Globus pallidus (tissue), 1 donor: Measurements from ENCODE around the gene ZNF768.
"Not testable (repeated sequence)": the region's sequence is repeated elsewhere in the genome, so short reads cannot be mapped to it uniquely, and the experiment has no call there.

ENCODE experiments used
- DNase-seq: peaks from one replicate; pipeline ENCODE4 v3.0.0-alpha.2; 2015; ENCODE audit warnings: low spot score

The ZNF768 gene

DNA sequence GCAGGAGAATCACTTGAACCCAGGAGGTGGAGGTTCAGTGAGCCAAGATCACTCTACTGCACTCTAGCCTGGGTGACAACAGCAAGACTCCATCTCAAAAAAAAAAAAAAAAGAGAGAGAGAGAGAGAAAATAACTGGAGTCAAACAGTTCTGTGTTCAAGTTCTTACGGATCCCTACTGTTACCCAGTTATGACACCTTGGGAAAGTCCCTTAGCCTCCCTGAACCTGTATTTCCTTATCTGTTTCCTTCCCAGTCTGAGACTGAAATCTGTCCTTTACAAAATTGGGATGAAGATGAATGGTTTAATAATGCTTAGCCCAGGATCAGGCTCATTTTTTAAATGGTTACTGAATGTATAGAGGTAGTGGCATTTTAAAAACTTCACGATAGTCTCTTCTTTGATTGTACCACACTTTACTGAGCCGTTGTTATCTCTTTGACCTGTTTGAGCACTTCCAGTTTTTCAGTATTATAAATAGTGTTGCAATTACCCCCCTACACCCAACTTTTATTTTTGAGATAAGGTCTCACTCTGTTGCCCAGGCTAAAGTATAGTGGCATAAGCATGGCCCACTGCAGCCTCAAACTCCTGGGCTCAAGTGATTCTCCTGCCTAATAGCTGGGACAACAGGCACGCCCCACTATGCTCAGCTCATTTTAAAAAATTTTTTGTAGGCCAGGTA is 17.1 kb downstream of the ZNF768 start:
- DNase-seq = no peak

DNA sequence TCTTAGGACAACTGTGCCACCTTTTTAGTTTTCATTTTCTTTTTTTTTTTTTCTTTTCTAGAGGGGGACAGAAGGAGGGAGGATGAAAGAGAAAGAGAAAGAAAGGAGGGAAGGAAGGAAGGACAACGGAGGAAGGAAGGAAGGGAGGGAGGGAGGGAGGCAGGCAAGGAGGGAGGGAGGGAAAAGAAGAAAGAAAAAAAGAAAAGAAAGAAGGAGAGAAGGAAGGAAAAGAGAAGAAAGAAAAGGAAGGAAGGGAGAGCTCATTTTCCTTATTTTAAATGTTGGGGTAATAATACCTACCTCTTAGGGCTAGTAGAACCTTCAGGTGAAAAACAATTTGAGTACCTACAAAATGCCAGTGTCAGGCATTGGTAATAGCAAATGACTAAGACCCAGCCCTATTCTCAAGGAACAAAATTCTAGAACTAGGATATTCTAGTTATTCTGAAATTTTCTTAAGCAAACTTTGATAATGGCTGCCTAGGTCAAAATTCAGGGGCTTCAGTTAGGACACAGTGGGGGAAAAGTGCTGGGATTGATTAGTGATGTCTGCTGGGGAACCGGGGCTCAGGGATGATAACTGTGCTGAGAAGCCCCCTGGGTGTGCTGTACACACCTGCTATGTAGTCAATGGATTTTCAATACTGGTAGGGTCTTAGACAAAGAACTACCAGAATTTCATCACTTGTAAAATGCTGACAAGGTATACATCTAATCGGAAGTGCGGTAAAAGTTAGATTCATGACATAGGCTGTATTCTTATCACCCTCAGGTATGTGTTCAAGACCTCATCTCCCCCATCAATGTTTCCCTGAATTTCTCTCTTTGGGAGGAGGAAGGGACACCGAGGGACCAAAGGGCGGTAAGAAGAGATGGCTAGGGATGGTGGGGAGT is 22.7 kb downstream of the ZNF768 start:
- DNase-seq = no peak

DNA sequence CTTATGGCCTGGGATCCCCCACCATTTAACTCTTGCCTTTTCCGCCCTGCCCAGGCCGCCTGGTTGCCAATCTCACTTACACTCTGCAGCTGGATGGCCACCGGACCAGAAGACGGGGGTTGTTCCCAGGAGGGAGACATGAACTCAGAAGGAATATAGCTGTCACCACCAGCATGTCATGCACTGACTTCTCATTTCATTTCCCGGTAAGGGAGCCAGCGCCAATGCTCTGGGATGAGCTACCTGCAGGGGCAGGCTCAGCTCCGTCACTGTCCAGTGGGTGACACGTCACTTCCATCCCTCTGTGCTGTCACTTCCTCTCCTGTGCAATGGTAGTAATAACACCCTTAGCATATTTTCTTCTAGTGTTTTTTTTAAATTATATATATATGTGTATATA is 27.1 kb downstream of the ZNF768 start:
- no peak for DNase-seq

DNA sequence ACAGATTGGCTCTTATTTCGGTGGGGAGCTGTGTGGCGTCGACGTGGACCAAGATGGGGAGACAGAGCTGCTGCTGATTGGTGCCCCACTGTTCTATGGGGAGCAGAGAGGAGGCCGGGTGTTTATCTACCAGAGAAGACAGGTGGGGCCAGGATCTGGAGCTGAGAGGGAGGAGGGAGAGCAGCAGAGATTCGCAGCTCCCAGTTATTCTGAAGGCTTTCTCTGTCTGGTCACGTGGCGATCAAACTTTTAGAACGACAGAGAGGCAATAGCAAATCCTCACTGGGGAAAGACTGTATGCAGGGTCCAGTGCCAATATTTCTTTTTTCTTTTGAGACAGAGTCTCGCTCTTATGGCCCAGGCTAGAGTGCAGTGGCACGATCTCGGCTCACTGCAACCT is 31.7 kb downstream of the ZNF768 start:
- no peak for DNase-seq

DNA sequence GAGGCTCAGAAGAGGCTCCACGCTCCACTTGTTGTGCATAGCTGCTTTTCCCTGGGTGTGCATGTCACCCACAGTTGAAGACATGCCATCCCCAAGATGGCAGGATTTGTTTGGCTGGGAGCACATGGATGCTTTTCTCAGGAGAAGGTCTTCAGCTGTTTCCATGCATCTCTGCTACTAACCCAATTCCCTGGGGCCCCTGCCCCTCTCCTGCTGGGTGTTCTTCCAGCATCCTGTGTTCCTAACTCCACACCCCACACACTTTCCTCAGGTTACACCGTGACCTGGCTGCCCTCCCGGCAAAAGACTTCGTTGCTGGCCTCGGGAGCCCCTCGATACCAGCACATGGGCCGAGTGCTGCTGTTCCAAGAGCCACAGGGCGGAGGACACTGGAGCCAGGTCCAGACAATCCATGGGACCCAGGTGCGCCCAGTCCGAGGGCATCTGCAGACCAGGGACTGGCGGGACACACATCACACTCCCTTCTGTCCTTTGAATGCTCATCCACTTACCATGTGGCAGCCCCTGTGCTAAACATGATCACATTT is 32.4 kb downstream of the ZNF768 start:
- DNase-seq = no peak

DNA sequence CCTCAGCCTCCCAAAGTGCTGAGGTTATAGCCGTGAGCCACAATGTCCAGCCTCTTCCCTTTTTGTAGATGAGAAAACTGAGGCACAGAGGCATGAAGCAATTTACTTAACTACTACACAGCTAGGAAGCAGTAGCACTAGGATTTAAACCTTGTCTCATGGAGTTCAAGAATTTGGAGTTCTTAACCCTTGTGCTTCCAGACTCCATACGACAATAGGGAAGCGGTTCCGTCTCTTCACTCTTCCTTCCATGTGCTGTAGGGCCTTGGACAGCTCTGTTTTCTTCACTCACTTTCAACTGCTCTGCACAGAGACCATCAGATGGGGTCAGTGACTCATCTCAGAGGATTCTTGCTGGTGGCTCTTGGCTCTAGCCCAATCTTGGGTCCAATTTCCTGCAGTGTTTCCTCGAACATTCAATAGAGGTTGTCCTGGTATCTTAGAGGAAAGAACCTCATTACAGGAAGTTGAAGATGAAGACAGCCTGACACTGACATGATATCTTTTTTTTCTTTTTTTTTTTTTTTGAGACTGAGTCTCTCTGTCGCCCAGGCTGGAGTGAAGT is 34.5 kb downstream of the ZNF768 start:
- DNase-seq = no peak

DNA sequence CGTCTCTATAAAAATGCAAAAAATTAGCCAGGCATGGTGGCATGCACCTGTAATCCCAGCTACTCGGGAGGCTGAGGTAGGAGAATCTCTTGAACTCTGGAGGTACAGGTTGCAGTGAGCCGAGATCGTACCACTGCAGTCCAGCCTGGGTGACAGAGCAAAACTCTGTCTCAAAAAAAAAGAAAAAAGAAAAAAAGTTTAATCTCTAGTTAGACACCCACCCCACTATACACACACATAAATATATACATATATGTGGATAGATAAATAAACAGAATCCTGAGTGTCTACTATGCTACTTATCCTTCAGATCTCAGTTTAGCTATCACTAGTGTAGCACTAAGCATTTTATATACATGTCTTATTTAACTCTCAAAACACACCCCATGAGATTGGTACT is 35.1 kb downstream of the ZNF768 start:
- DNase-seq = no peak

DNA sequence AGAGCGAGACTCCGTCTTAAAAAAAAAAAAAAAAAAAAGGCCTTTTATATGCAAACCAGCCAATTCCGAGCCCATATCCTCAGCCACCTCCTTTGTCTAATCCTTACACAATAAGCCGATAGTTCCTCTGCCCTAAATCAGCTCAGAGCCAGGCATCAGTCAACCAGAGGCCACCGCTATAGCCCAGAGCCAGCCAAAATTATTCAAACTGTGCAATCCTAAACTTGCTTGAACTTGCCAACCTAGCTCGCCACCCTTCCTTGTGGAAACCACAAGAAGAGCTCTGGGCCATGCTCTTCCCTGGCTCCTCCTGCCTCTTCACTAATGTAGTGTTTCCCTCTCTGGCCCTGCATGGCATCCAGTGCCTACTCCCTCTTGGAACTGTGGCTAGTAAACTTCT is 36.2 kb downstream of the ZNF768 start:
- DNase-seq = peak; percentile 26

DNA sequence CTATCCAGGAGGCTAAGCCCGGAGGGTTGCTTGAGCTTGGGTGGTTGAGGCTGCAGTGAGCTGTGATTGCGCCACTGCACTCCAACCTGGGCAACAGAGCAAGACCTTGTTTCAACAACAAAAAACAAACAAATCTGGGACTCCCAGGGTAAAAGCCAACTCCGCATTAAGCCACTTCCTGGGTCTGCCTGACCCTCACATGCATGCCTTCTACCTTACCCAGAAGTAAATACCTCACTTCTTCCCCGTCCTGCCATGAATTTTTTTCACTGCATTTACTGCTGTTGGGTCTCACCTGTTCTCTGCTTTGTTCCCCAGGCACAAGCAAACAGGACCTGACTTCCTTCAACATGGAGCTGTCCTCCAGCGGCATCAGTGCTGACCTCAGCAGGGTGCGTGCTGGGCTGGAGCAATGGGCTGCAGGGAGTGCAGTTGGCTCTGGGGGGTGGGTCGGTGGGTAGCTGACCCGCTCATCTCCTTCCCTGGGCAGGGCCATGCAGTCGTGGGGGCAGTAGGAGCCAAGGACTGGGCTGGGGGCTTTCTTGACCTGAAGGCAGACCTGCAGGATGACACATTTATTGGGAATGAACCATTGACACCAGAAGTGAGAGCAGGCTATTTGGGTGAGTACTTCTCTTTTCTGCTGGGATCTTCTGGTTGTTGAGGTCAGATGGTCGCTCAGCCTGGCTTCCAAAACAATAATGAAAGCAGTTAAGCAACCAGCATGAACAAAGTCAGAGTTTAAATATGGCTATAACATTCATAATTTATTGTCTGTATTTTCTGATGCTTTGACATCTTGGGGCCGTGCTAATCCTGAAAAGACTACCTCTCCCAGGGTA is 37.4 kb downstream of the ZNF768 start:
- no peak for DNase-seq

DNA sequence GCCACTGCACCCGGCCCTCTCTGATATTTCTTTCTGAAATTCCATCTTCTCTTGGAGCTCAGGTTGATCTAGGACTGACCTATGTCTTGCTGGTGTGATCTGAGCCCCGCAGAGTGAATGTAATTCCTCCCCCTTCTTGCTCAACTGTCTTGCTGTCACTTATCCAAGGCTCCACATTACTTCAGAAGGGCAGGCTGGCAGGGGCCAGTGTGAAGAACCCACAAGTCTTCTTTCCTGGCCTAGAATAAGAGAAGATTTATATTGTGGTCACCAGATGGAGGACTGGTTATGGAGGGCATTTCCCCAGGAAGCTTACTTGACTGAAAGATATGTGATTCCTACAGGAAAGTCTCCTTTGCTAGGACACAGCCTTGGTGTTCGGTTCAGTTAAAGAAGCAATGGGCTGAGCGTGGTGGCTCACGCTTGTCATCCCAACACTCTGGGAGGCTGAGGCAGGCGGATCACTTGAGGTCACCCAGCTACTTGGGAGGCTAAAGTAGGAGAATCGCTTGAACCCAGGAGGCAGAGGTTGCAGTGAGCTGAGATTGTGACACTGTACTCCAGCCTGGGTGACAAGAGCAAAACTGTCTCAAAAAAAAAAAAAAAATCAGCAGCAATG is 40.4 kb downstream of the ZNF768 start:
- DNase-seq = no peak

DNA sequence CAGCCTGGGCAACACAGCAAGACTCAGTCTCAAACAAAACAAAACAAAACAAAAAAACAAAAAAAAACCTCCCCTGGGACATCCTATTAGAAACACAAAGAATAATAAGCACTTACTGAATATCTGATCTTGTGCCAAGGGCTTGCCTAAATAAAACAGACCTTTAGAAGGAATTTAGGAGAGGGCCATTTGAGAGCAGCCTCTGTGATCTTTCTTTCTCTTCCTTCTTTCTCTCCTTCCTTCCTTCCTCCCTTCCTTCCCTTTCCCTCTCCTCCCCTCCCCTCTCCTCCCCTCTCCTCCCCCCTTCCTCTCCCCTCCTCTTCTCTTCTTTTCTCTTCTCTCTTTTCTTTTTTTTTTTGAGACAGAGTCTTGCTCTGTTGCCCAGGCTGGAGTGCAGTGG is 41.5 kb downstream of the ZNF768 start:
- DNase-seq = no peak

DNA sequence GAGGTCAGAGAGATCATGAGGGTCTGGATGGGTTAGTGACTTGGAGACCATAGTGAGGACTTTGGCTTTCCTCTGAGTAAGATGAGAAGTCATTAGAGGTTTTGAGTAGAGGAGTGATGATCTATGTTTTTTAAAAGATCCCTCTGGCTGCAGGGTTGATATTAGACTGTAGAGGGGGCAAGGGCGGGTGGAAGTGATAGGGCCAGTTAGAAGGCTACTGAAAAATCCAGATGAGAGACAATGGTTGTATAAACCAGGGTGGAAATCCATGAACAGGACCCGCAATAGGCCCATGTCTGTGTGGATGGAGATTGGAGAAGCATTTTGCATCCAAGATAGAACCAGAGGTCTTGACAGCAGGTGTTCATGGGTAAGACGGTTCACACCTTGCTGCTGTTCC is 44.0 kb downstream of the ZNF768 start:
- DNase-seq = no peak

DNA sequence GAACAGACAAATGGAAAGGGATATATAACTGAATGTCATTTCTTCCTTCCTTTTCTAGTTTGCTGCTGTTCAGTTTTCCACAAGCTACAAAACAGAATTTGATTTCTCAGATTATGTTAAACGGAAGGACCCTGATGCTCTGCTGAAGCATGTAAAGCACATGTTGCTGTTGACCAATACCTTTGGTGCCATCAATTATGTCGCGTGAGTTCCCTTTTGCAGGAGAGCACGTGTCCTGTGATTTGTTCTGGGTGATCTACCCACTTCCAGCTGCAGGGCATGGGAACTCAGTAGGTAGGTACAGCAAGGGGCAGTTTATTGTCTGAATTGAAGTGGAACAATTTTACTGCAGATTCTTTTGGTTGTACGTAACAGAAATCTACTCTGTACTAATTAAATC is 45.0 kb downstream of the ZNF768 start:
- DNase-seq = no peak

DNA sequence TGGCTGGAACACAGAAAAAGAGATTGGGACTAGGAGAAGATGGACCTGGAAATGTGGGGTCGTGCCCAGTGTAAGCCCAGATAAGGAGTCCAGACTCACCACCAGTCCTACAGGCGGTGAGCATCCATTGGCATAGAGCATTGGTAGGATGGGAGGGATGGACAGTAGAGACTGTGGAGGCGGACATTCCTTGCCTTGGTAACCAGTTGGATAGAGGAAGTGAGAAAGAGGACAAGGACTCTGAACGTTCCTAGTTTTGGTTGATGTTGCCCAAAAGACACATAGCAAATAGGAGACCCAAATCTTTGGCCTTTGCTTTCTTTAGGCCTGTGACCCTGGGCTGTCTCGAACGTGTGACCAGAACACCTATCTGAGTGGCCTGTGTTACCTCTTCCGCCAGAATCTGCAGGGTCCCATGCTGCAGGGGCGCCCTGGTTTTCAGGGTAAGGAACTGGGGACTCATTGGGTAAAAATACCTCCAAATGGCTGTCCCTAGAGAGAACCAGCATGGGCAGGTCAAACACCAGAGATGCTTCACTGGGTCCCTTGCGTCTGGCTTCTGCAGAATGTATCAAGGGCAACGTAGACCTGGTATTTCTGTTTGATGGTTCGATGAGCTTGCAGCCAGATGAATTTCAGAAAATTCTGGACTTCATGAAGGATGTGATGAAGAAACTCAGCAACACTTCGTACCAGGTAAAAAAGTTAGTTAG is 47.4 kb downstream of the ZNF768 start:
- DNase-seq = no peak

DNA sequence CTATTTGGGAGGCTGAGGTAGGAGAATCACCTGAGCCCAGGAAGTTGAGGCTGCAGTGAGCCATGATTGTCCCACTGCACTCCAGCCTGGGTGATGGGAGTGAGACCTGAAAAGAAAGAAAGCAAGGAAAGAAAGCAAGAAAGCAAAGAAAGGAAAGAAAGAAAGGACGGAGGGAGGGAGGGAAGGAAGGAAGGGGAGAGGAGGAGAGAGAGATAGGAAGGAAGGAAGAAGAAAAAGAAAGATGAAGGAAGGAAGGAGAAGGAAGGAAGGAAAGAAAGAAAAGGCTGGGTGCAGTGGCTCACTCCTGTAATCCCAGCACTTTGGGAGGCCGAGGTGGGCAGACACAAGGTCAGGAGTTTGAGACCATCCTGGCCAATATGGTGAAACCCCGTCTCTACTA is 48.6 kb downstream of the ZNF768 start:
- DNase-seq = not testable (repeated sequence)

DNA sequence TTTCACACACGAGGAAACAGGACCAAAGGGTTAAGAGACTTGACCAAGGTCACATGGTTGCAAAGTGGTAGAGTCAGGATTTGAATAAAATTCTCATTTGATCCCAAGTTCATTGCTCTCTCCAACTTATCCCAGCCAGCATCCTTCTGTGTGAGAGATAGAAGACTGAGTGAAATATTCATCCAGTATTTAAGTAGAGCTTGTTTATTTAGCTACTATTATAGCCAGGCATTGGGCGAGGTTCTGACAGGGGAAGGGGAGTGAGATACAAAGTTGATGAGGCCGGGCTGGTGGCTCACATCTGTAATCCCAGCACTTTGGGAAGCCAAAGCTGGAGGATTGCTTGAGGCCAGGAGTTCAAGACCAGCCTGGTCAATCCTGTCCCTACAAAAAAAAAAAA is 49.4 kb downstream of the ZNF768 start:
- DNase-seq = no peak

DNA sequence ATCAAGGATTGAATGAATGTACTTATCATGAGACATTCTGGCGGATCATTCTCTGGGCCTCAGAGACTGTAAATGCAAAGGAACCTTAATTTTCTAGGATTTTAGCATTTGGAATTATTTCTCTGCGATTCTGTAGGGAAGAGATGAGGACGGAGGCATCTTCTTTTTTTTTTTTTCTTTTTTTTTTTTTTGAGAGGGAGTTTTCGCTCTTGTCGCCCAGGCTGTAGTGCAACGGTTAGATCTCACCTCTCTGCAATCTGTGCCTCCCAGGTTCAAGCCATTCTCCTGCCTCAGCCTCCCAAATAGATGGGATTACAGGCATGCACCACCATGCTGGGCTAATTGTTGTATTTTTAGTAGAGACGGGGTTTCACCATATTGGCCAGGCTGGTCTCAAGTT is 51.7 kb downstream of the ZNF768 start:
- no peak for DNase-seq

DNA sequence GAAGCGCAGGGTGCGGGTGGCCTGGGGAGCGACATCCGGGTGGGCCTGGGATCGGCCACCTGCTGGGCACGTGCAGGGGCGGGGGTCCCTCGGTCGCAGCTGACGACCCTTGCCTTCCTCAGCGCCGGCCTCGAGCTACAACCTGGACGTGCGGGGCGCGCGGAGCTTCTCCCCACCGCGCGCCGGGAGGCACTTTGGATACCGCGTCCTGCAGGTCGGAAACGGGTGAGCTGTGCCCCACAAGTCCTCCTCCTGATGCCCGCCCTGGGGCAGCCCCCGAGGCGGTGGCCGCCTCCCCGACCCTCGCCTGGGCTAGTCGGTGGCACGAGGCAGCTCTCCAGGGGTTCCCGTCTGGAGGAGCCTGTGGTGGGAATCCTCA is 52.3 kb downstream of the ZNF768 start:
- DNase-seq = no peak
